ENCODE data around the gene DRC7.

Gene DRC7

GRCh38 chr16:57753448-57754353, 59.1 kb downstream of the DRC7 start:
- no peak for DNase-seq

- no peak for DNase-seq
These were observed 59.9 kb downstream of the DRC7 start for GRCh38 chr16:57754354-57755060.

- no peak for DNase-seq
These were observed 60.6 kb downstream of the DRC7 start for GRCh38 chr16:57755061-57755684.

- no peak for DNase-seq
These were observed 61.3 kb downstream of the DRC7 start for GRCh38 chr16:57755726-57756423.

GRCh38 chr16:57756424-57757325, 62.1 kb downstream of the DRC7 start:
- DNase-seq = no peak

GRCh38 chr16:57757326-57757786, 62.8 kb downstream of the DRC7 start:
- DNase-seq = no peak

GRCh38 chr16:57757883-57758282, 63.3 kb downstream of the DRC7 start:
- DNase-seq = no peak

GRCh38 chr16:57758331-57759117, 63.9 kb downstream of the DRC7 start:
- no peak for DNase-seq

- DNase-seq = no peak
These were observed 64.5 kb downstream of the DRC7 start for GRCh38 chr16:57759131-57759530.

- DNase-seq = no peak
These were observed 65.1 kb downstream of the DRC7 start for GRCh38 chr16:57759541-57760356.

GRCh38 chr16:57760357-57761160, 66.0 kb downstream of the DRC7 start:
- DNase-seq = no peak

- no peak for DNase-seq
These were observed 66.7 kb downstream of the DRC7 start for GRCh38 chr16:57761301-57761700.

GRCh38 chr16:57761957-57762356, 67.4 kb downstream of the DRC7 start:
- DNase-seq = no peak

GRCh38 chr16:57762365-57763040, 67.9 kb downstream of the DRC7 start:
- DNase-seq = no peak

- no peak for DNase-seq
These were observed 68.8 kb downstream of the DRC7 start for GRCh38 chr16:57763285-57764005.

GRCh38 chr16:57764006-57764340, 69.4 kb downstream of the DRC7 start:
- no peak for DNase-seq

GRCh38 chr16:57764341-57765159, 69.9 kb downstream of the DRC7 start:
- no peak for DNase-seq

All from SIG-M5 (cell line).